K562 (cell line): Measurements from ENCODE around the gene WDR31. TPM values are rescaled to one million over a fixed set of nuclear protein-coding genes. Genes with fewer than 3 reads are reported as not detected.
A peak's percentile ranks its signal among the peaks of the same experiment; 100 is the strongest.

Source experiments
- ATAC-seq: fragments of 200-7000 bp; cut with Tn5 transposase; 3 replicates; pipeline ENCODE4 v1.9.1; 2020; ENCODE audit warnings: moderate library complexity
- BruUV-seq: library from RNA; stranded (reverse); fragments of 400-500 nt; replicated peaks from 2 replicates; lab custom pipeline; 2021; lab: Mats Ljungman, UMichigan
- CTCF ChIA-PET: fragments of 300-600 bp; formaldehyde crosslinking; extraction: SDS; loops from one replicate; lab custom pipeline; 2021; ENCODE audit warnings: low intra/inter-chr PET ratio; lab: Yijun Ruan, JAX
- POLR2A ChIA-PET: fragments of 300-600, 350-650 bp; sonication (Branson Sonifier 250); formaldehyde crosslinking; extraction: SDS; loops from one replicate; lab custom pipeline; 2021; ENCODE audit warnings: antibody characterized with exemption, inconsistent platforms; lab: Yijun Ruan, JAX
- DNase-seq, 4 experiments: peaks; one replicate each; pipeline versions ENCODE4 v3.0.0 to v3.0.0-alpha.2; 2011 to 2018; ENCODE audit warnings: low spot score in 3 of 4, mixed read lengths in 3 of 4; ENCODE audit errors: extremely low read depth in 1 of 4
- FAIRE-seq: peaks from 2 replicates; lab custom pipeline; 2011; peaks lifted over from hg19 to GRCh38; lab: Jason Lieb, UNC
- H2AFZ ChIP-seq: 2 replicates; pipeline ENCODE4 v1.6.0; 2011; ENCODE audit warnings: low read depth, low read length, control low read depth, inconsistent platforms
- H3K27ac ChIP-seq: fragments of 200-600 bp; 3 replicates; pipeline ENCODE4 v1.8.0; 2011; ENCODE audit warnings: low read depth, mild to moderate bottlenecking, control low read depth, inconsistent platforms, low read length, moderate library complexity, mixed read lengths; ENCODE audit errors: extremely low read depth
- H3K27me3 ChIP-seq, 2 experiments: fragments of 300-600 bp in 1 of 2; 2 replicates in 1 of 2; 3 replicates in 1 of 2; pipeline versions ENCODE4 v1.6.0 to v1.8.0; 2011; ENCODE audit warnings: inconsistent platforms in 2 of 2, low read length in 2 of 2, mild to moderate bottlenecking in 1 of 2, mixed read lengths in 1 of 2, moderate library complexity in 1 of 2; ENCODE audit not compliant: control insufficient read depth in 2 of 2, insufficient read depth in 2 of 2
- H3K36me3 ChIP-seq: fragments of 300-600 bp; 3 replicates; pipeline ENCODE4 v1.8.0; 2011; ENCODE audit warnings: mild to moderate bottlenecking, low read length, inconsistent platforms; ENCODE audit not compliant: control insufficient read depth, insufficient read depth
- H3K4me1 ChIP-seq, 2 experiments: fragments of 200-600 bp in 1 of 2; replicated peaks in 1 of 2; 2 replicates in 1 of 2; 3 replicates in 1 of 2; pipeline versions ENCODE4 v1.5.1 to v1.8.0; 2011; ENCODE audit warnings: inconsistent platforms in 2 of 2, low read length in 2 of 2, mild to moderate bottlenecking in 1 of 2, mixed read lengths in 1 of 2, moderate library complexity in 1 of 2; ENCODE audit not compliant: control insufficient read depth in 2 of 2, insufficient read depth in 2 of 2
- H3K4me2 ChIP-seq: 2 replicates; pipeline ENCODE4 v1.6.1; 2011; ENCODE audit warnings: low read length, control low read depth, inconsistent platforms, mixed read lengths; ENCODE audit not compliant: insufficient read depth
- H3K4me3 ChIP-seq: fragments of 200-600 bp; sonication (generic), shearing (Covaris generic); 2 replicates; pipeline ENCODE4 v1.5.1; 2016; ENCODE audit warnings: control low read depth, inconsistent platforms
- H3K79me2 ChIP-seq: fragments of 200-600 bp; 3 replicates; pipeline ENCODE4 v1.8.0; 2011; ENCODE audit warnings: low read length, inconsistent platforms; ENCODE audit not compliant: control insufficient read depth, insufficient read depth
- H3K9ac ChIP-seq, 2 experiments: 2 replicates each; pipeline versions ENCODE4 v1.6.0 to v1.6.1; 2011; ENCODE audit warnings: low read depth in 2 of 2, low read length in 2 of 2, control low read depth in 1 of 2, inconsistent platforms in 1 of 2, mild to moderate bottlenecking in 1 of 2, mixed read lengths in 1 of 2; ENCODE audit not compliant: insufficient read depth in 1 of 2
- H3K9me1 ChIP-seq: one replicate; pipeline ENCODE4 v1.6.0; 2011; ENCODE audit warnings: inconsistent platforms, mild to moderate bottlenecking, low read length, moderate library complexity; ENCODE audit not compliant: control insufficient read depth, insufficient read depth
- H3K9me3 ChIP-seq: replicated peaks from 2 replicates; pipeline ENCODE4 v1.5.1; 2011; ENCODE audit warnings: low read depth, low read length, inconsistent platforms; ENCODE audit not compliant: control insufficient read depth, insufficient read depth
- H4K20me1 ChIP-seq: replicated peaks from 2 replicates; pipeline ENCODE4 v1.6.1; 2011; ENCODE audit warnings: low read length, inconsistent platforms, mixed read lengths; ENCODE audit not compliant: control insufficient read depth, insufficient read depth
- ELF4 ChIP-seq: fragments of 450-650 bp; formaldehyde crosslinking; IDR thresholded peaks from 2 replicates; pipeline ENCODE4 v1.4.0; 2022; ENCODE audit warnings: missing genetic modification characterization
- FOXO4 ChIP-seq: fragments of 450-650 bp; formaldehyde crosslinking; IDR thresholded peaks from 2 replicates; pipeline ENCODE4 v1.4.0; 2020; ENCODE audit warnings: mild to moderate bottlenecking, moderate library complexity
- HMG20A ChIP-seq: fragments of 450-650 bp; formaldehyde crosslinking; conservative IDR thresholded peaks from 2 replicates; pipeline ENCODE4 v1.4.0; 2020; ENCODE audit warnings: mild to moderate bottlenecking, mixed read lengths
- KLF16 ChIP-seq: IDR thresholded peaks from 2 replicates; pipeline ENCODE4 v1.6.1; 2016; ENCODE audit warnings: antibody characterized with exemption
- PKNOX1 ChIP-seq: fragments of 450-650 bp; IDR thresholded peaks from 2 replicates; pipeline ENCODE4 v1.6.1; 2016
- POLR2G ChIP-seq: fragments of 200-400 bp; formaldehyde crosslinking; IDR thresholded peaks from 2 replicates; pipeline ENCODE4 v1.6.1; 2017; ENCODE audit warnings: low read depth, mild to moderate bottlenecking, antibody characterized with exemption, low read length, moderate library complexity
- RERE ChIP-seq: sonication (generic); formaldehyde crosslinking; IDR thresholded peaks from 2 replicates; pipeline ENCODE4 v1.8.0; 2023; ENCODE audit warnings: missing genetic modification reagents, mild to moderate bottlenecking, borderline replicate concordance
- TRIM28 ChIP-seq: fragments of 450-650 bp; IDR thresholded peaks from 2 replicates; pipeline ENCODE4 v1.6.1; 2017
- WGBS: fragments of 100-300 bp; shearing (Covaris generic); methylation state at CpG from one replicate; pipeline ENCODE4 v1.1.6; 2016; ENCODE audit warnings: low coverage, mixed read lengths; ENCODE audit not compliant: insufficient coverage; ENCODE audit errors: missing lambda C conversion rate; 5-methylcytosine and 5-hydroxymethylcytosine counted together
- in situ Hi-C: fragments of 300-500 bp; cut with MboI; formaldehyde crosslinking; loops from 4 replicates; pipeline ENCODE4 v1.15.0; 2018; ENCODE audit warnings: inconsistent platforms, mixed read lengths
- intact Hi-C: fragments of 100-400 bp; cut with micrococcal nuclease; formaldehyde crosslinking; loops from 2 replicates; pipeline ENCODE4 v1.14.2; 2022
- polyA plus RNA-seq, 8 experiments: library from polyadenylated mRNA; depleted of rRNA in 4 of 8; stranded (reverse) in 5 of 8; unstranded in 3 of 8; fragments of >200 nt; fragmentation: Nextera tagmentation in 2 of 8; fragmentation: Illumina TruSeq in 1 of 8; extraction: Ambion mirVana in 2 of 8; extraction: Trizol in 1 of 8; gene quantifications; 2 replicates each; pipeline versions ENCODE4 v1.2.1 to v1.2.3, GENCODE V29; 2011 to 2014; ENCODE audit warnings: inconsistent platforms in 1 of 8, missing spikeins in 1 of 8
- total RNA-seq, 7 experiments: library from RNA; depleted of rRNA in 6 of 7; stranded (reverse); fragments of >200 nt in 6 of 7; fragmentation: Illumina TruSeq in 2 of 7; extraction: Trizol in 2 of 7; gene quantifications; 2 replicates each; pipeline versions ENCODE4 v1.2.1 to v1.2.3, GENCODE V29; 2011 to 2021; ENCODE audit warnings: low replicate concordance in 1 of 7

The WDR31 gene
- total and polyA plus RNA-seq, 9 of the 15 experiments (the other 6 are each of a cell fraction or from before 2014, with no cell fraction given): 0.35 to 1.8 (median 0.95) TPM

- no peak overlapping the region for H2AFZ ChIP-seq
- ChIA-PET CTCF (no interaction called here), POLR2A (interaction anchor here (0.6 kb wide), 1 partner anchor 43 kb away, joined by 4 read pairs; no protein-coding TSS in a partner anchor)
- DNase-seq: no peak
- H3K27ac ChIP-seq: no peak overlapping the region
- no TSS peak for BruUV-seq
- no peak for FAIRE-seq
- no peaks in the 10 kb centered on the region for H3K79me2 ChIP-seq
- H3K4me2 ChIP-seq: no peak overlapping the region
- in situ Hi-C loops: no loop called here
- no peaks in the 10 kb centered on the region for H3K36me3 ChIP-seq
- peaks cover 11 to 39% of the 10 kb centered on the region in 2 experiments; a peak in 4 of 5 replicates for H3K27me3 ChIP-seq
- H3K4me1 ChIP-seq: no peaks in the 10 kb centered on the region; a peak in 1 of 5 replicates
- ATAC-seq: no peak
- H3K4me3 ChIP-seq: no peak overlapping the region
- no peak for TF ChIP-seq TRIM28
- TF ChIP-seq HMG20A (CRISPR knock-in tag): no peak
- peak; percentile 48 for TF ChIP-seq PKNOX1
- 0 out of 2 replicates have a peak, but pooled peaks cover 3% of the 10 kb centered on the region for H4K20me1 ChIP-seq
- no peaks in the 10 kb centered on the region for H3K9me3 ChIP-seq
- no peak overlapping the region for H3K9ac ChIP-seq
- H3K9me1 ChIP-seq: no peaks in the 10 kb centered on the region
- intact Hi-C loops: no loop called here
Observed at GRCh38 chr9:113315231-113315630, 24.8 kb downstream of the WDR31 start.

GRCh38 chr9:113313261-113313660 is 26.8 kb downstream of the WDR31 start:
- Histone ChIP-seq H4K20me1 (0 out of 2 replicates have a peak, but pooled peaks cover 3% of the 10 kb centered on the region), H3K27ac (no peak overlapping the region), H3K36me3 (no peaks in the 10 kb centered on the region), H3K27me3 (peaks cover 11 to 34% of the 10 kb centered on the region in 2 experiments; a peak in 4 of 5 replicates), H3K9me3 (no peaks in the 10 kb centered on the region), H3K79me2 (no peaks in the 10 kb centered on the region), H2AFZ (no peak overlapping the region), H3K9ac (no peak overlapping the region), H3K4me3 (no peak overlapping the region), H3K4me1 (no peaks in the 10 kb centered on the region; a peak in 1 of 5 replicates), H3K9me1 (no peaks in the 10 kb centered on the region), H3K4me2 (no peak overlapping the region)
- FAIRE-seq (no peak), ATAC-seq (no peak), DNase-seq (no peak)
- POLR2A ChIA-PET: interaction anchor here (0.7 to 1.4 kb wide), 3 partner anchors 27 to 97 kb away, joined by 3 to 4 read pairs (median 4); partner anchors contain the start of gene WDR31
- in situ Hi-C loops (no loop called here), intact Hi-C loops (no loop called here)
- WGBS: 8% methylated on average over 5 of the region's 5 CpGs
- BruUV-seq: no TSS peak
- CTCF ChIA-PET: no interaction called here
- TF ChIP-seq POLR2G (no peak), RERE (CRISPR knock-in tag) (no peak), KLF16 (no peak), FOXO4 (no peak), ELF4 (CRISPR knock-in tag) (no peak)
